ENCODE measurements around the gene FHOD3.

The FHOD3 gene

DNA sequence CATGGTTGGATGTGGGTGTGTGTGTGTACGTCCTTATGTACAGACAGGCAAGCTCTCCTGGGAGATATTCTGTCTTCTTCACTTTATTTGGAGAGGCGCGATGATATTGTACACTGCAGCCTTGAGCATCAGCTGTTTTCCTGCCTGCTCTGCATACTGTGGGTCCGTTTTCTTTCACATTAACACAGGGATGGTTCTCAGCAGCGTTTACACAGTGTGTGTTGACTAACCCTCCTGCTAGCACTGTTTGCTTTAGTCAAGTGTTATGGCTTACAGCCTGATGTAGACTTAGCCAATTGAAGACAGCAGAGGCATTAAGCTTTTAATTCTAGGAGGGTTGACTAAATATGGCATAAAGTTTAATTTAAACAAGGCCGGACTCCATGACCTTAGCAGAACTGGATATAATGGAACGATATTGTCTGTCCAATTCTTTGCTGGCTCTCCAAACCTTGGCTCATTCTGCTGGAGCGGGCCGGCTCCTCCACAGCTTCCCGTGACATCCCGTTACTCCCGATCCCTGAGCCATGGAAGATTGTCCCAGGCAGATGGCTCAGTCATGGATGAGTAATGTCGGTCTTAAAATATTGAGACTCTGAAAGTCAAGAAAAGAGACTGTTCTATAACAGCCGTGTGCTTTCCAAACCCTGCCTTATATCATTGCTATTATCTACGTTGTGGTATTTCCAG is 396.6 kb downstream of the FHOD3 start:
- H3K9ac ChIP-seq (ENCODE audit: low read length) = no peak overlapping the region
- H2AFZ ChIP-seq (ENCODE audit: low read length) = no peak overlapping the region
- TF ChIP-seq, protein P1, sequence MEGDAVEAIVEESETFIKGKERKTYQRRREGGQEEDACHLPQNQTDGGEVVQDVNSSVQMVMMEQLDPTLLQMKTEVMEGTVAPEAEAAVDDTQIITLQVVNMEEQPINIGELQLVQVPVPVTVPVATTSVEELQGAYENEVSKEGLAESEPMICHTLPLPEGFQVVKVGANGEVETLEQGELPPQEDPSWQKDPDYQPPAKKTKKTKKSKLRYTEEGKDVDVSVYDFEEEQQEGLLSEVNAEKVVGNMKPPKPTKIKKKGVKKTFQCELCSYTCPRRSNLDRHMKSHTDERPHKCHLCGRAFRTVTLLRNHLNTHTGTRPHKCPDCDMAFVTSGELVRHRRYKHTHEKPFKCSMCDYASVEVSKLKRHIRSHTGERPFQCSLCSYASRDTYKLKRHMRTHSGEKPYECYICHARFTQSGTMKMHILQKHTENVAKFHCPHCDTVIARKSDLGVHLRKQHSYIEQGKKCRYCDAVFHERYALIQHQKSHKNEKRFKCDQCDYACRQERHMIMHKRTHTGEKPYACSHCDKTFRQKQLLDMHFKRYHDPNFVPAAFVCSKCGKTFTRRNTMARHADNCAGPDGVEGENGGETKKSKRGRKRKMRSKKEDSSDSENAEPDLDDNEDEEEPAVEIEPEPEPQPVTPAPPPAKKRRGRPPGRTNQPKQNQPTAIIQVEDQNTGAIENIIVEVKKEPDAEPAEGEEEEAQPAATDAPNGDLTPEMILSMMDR (IDR thresholded peaks at IDR 0.05; ENCODE audit: low read length) = no peak
- TF ChIP-seq EZH2 (optimal IDR thresholded peaks at IDR 0.05; ENCODE audit: low read depth, low read length) = no peak
- no peak for DNase-seq
- no peak overlapping the region for H3K4me3 ChIP-seq (ENCODE audit: low read length)
- H3K79me2 ChIP-seq (ENCODE audit: low read length) = no peaks in the 10 kb centered on the region
- H3K4me1 ChIP-seq (ENCODE audit: low read length) = no peaks in the 10 kb centered on the region
- H3K27me3 ChIP-seq (replicated peaks; ENCODE audit: insufficient read depth, low read length) = no peaks in the 10 kb centered on the region
- no peaks in the 10 kb centered on the region for H3F3A ChIP-seq (ENCODE audit: insufficient read depth, low read length)
- H3K9me2 ChIP-seq (replicated peaks; ENCODE audit: insufficient read depth, low read length) = no peaks in the 10 kb centered on the region
- H4K20me1 ChIP-seq (ENCODE audit: insufficient read depth, low read length) = no peaks in the 10 kb centered on the region
- H3K36me3 ChIP-seq (replicated peaks; ENCODE audit: insufficient read depth, low read length) = no peaks in the 10 kb centered on the region
- no peak overlapping the region for H3K27ac ChIP-seq (ENCODE audit: low read length)
- H3K9me3 ChIP-seq (replicated peaks; ENCODE audit: insufficient read depth, low read length) = no peaks in the 10 kb centered on the region
- no peak overlapping the region for H3K4me2 ChIP-seq (ENCODE audit: low read depth, low read length)

DNA sequence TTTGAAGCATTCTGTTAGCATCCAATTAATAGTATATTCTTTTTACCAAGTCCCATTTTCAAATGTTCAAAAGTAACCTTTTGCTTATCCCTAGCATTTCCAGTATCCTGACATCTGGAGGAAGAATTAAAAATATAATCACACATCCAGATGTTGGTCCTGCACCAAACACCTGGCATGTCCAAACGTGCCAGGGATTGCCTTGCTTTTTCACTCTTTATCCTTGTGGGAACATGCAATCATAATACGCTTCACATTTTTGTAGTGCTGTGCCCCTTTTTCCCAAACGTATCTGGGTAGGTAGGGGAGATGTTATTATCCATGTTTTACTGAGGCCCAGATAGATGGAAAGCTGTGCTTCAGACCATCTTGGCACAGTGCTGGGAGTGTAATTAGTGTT is 398.3 kb downstream of the FHOD3 start:
- Histone ChIP-seq H3K4me3 (ENCODE audit: low read length) (no peak overlapping the region), H2AFZ (ENCODE audit: low read length) (no peak overlapping the region), H3F3A (ENCODE audit: insufficient read depth, low read length) (no peaks in the 10 kb centered on the region), H3K27ac (ENCODE audit: low read length) (no peak overlapping the region), H3K9me2 (replicated peaks; ENCODE audit: insufficient read depth, low read length) (no peaks in the 10 kb centered on the region), H3K4me2 (ENCODE audit: low read depth, low read length) (no peak overlapping the region), H3K4me1 (ENCODE audit: low read length) (no peaks in the 10 kb centered on the region), H4K20me1 (ENCODE audit: insufficient read depth, low read length) (no peaks in the 10 kb centered on the region), H3K27me3 (replicated peaks; ENCODE audit: insufficient read depth, low read length) (no peaks in the 10 kb centered on the region), H3K36me3 (replicated peaks; ENCODE audit: insufficient read depth, low read length) (no peaks in the 10 kb centered on the region), H3K9me3 (replicated peaks; ENCODE audit: insufficient read depth, low read length) (no peaks in the 10 kb centered on the region), H3K79me2 (ENCODE audit: low read length) (no peaks in the 10 kb centered on the region), H3K9ac (ENCODE audit: low read length) (no peak overlapping the region)
- TF ChIP-seq EZH2phosphoT487 (IDR thresholded peaks at IDR 0.05; ENCODE audit: low read length) (no peak), EZH2 (optimal IDR thresholded peaks at IDR 0.05; ENCODE audit: low read depth, low read length) (no peak)
- TF ChIP-seq, protein P1 (IDR thresholded peaks at IDR 0.05; ENCODE audit: low read length) = no peak
- no peak for DNase-seq

DNA sequence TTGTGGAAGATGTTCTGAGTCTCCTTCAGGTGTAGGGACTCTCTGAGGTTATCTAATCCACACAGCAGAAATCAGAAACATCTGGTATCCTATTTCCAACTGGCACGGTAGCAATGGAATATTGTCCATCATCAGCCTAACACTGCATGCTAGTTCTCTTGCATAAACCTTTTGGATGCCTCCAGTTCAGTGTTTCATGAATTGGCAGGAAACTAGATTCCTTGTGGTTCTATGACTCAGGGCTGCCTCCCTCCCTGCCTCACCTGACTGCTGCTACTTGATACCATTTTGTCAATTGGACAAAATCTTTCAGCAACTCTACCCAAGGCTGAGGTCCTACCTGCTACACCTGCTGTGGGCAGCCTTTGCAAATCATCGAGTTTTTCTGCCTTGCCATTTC is 400.4 kb downstream of the FHOD3 start:
- TF ChIP-seq, protein P1 (IDR thresholded peaks at IDR 0.05; ENCODE audit: low read length) = no peak
- TF ChIP-seq EZH2phosphoT487 (IDR thresholded peaks at IDR 0.05; ENCODE audit: low read length) (no peak), EZH2 (optimal IDR thresholded peaks at IDR 0.05; ENCODE audit: low read depth, low read length) (no peak)
- no peak overlapping the region for H2AFZ ChIP-seq (ENCODE audit: low read length)
- no peak for DNase-seq

More for the DNA sequence above, 400.4 kb downstream of the FHOD3 start:
- no peaks in the 10 kb centered on the region for H3K36me3 ChIP-seq (replicated peaks; ENCODE audit: insufficient read depth, low read length)
- no peaks in the 10 kb centered on the region for H3K9me2 ChIP-seq (replicated peaks; ENCODE audit: insufficient read depth, low read length)
- no peaks in the 10 kb centered on the region for H4K20me1 ChIP-seq (ENCODE audit: insufficient read depth, low read length)
- no peaks in the 10 kb centered on the region for H3K27me3 ChIP-seq (replicated peaks; ENCODE audit: insufficient read depth, low read length)
- no peaks in the 10 kb centered on the region for H3K9me3 ChIP-seq (replicated peaks; ENCODE audit: insufficient read depth, low read length)
- no peaks in the 10 kb centered on the region for H3K79me2 ChIP-seq (ENCODE audit: low read length)
- no peaks in the 10 kb centered on the region for H3K4me1 ChIP-seq (ENCODE audit: low read length)
- H3K27ac ChIP-seq (ENCODE audit: low read length) = no peak overlapping the region
- H3K4me2 ChIP-seq (ENCODE audit: low read depth, low read length) = no peak overlapping the region
- no peaks in the 10 kb centered on the region for H3F3A ChIP-seq (ENCODE audit: insufficient read depth, low read length)
- no peak overlapping the region for H3K4me3 ChIP-seq (ENCODE audit: low read length)
- no peak overlapping the region for H3K9ac ChIP-seq (ENCODE audit: low read length)

All from MM.1S (cell line).